HEK293 (cell line): ENCODE results near the gene CIC.

Source experiments
- ATF2 ChIP-seq: fragments of 450-650 bp; formaldehyde crosslinking; IDR thresholded peaks from 2 replicates; pipeline ENCODE4 v1.5.1; 2016; ENCODE audit warnings: missing biosample characterization, missing genetic modification characterization, low read depth
- IKZF3 ChIP-seq: fragments of 450-650 bp; IDR thresholded peaks from 2 replicates; pipeline ENCODE4 v1.5.0; 2018; ENCODE audit warnings: missing biosample characterization, mild to moderate bottlenecking, missing genetic modification characterization, moderate library complexity
- KLF9 ChIP-seq: fragments of 450-650 bp; formaldehyde crosslinking; IDR thresholded peaks from 2 replicates; pipeline ENCODE4 v1.5.1; 2016; ENCODE audit warnings: missing biosample characterization, missing genetic modification characterization, low read depth
- MYNN ChIP-seq: fragments of 450-650 bp; formaldehyde crosslinking; IDR thresholded peaks from 2 replicates; pipeline ENCODE4 v1.5.1; 2016; ENCODE audit warnings: missing biosample characterization, missing genetic modification characterization, borderline replicate concordance
- PRDM4 ChIP-seq: fragments of 450-650 bp; formaldehyde crosslinking; IDR thresholded peaks from 2 replicates; pipeline ENCODE4 v1.5.1; 2017; ENCODE audit warnings: missing biosample characterization, missing genetic modification characterization
- SALL2 ChIP-seq: fragments of 450-650 bp; formaldehyde crosslinking; IDR thresholded peaks from 2 replicates; pipeline ENCODE4 v1.5.0; 2017; ENCODE audit warnings: missing biosample characterization, mild to moderate bottlenecking, missing genetic modification characterization, borderline replicate concordance
- SCRT2 ChIP-seq: fragments of 450-650 bp; formaldehyde crosslinking; IDR thresholded peaks from 2 replicates; pipeline ENCODE4 v1.5.1; 2016; ENCODE audit warnings: missing biosample characterization, missing genetic modification characterization
- SP3 ChIP-seq: fragments of 450-650 bp; formaldehyde crosslinking; IDR thresholded peaks from 2 replicates; pipeline ENCODE4 v1.5.1; 2016; ENCODE audit warnings: missing biosample characterization, missing genetic modification characterization
- TCF7L2 ChIP-seq: IDR thresholded peaks from 2 replicates; pipeline ENCODE4 v1.6.1; 2011; ENCODE audit warnings: low read depth, mild to moderate bottlenecking, inconsistent platforms, low read length, moderate library complexity, borderline replicate concordance
- ZBTB26 ChIP-seq: fragments of 450-650 bp; formaldehyde crosslinking; optimal IDR thresholded peaks from 2 replicates; pipeline ENCODE3; 2016; ENCODE audit warnings: missing biosample characterization, mild to moderate bottlenecking, missing genetic modification characterization
- ZFP3 ChIP-seq: fragments of 450-650 bp; formaldehyde crosslinking; IDR thresholded peaks from 2 replicates; pipeline ENCODE4 v1.5.1; 2016; ENCODE audit warnings: low read depth, missing biosample characterization, missing genetic modification characterization
- ZFP69B ChIP-seq: fragments of 450-650 bp; formaldehyde crosslinking; IDR thresholded peaks from 2 replicates; pipeline ENCODE4 v1.5.1; 2016; ENCODE audit warnings: missing biosample characterization, missing genetic modification characterization
- ZNF148 ChIP-seq: fragments of 450-650 bp; formaldehyde crosslinking; IDR thresholded peaks from 2 replicates; pipeline ENCODE4 v1.5.0; 2017; ENCODE audit warnings: missing biosample characterization, missing genetic modification characterization, borderline replicate concordance
- ZNF155 ChIP-seq: fragments of 450-650 bp; formaldehyde crosslinking; IDR thresholded peaks from 2 replicates; pipeline ENCODE4 v1.5.1; 2016; ENCODE audit warnings: missing biosample characterization, missing genetic modification characterization
- ZNF16 ChIP-seq: fragments of 450-650 bp; formaldehyde crosslinking; IDR thresholded peaks from 2 replicates; pipeline ENCODE4 v1.5.1; 2016; ENCODE audit warnings: low read depth, missing biosample characterization, missing genetic modification characterization
- ZNF2 ChIP-seq: fragments of 450-650 bp; formaldehyde crosslinking; IDR thresholded peaks from 2 replicates; pipeline ENCODE4 v1.5.1; 2016; ENCODE audit warnings: missing biosample characterization, missing genetic modification characterization
- ZNF214 ChIP-seq: fragments of 450-650 bp; formaldehyde crosslinking; IDR thresholded peaks from 2 replicates; pipeline ENCODE4 v1.5.1; 2017; ENCODE audit warnings: missing biosample characterization, mild to moderate bottlenecking, missing genetic modification characterization, borderline replicate concordance
- ZNF302 ChIP-seq: fragments of 450-650 bp; formaldehyde crosslinking; IDR thresholded peaks from 2 replicates; pipeline ENCODE4 v1.5.1; 2016; ENCODE audit warnings: missing biosample characterization, missing genetic modification characterization, low read depth
- ZNF341 ChIP-seq: fragments of 450-650 bp; formaldehyde crosslinking; IDR thresholded peaks from 2 replicates; pipeline ENCODE4; 2016; ENCODE audit warnings: low read depth, missing biosample characterization, missing genetic modification characterization
- ZNF350 ChIP-seq: fragments of 450-650 bp; formaldehyde crosslinking; IDR thresholded peaks from 2 replicates; pipeline ENCODE4 v1.5.0; 2017; ENCODE audit warnings: missing biosample characterization, mild to moderate bottlenecking, missing genetic modification characterization
- ZNF555 ChIP-seq: fragments of 450-650 bp; formaldehyde crosslinking; conservative IDR thresholded peaks from 2 replicates; pipeline ENCODE4 v1.5.1; 2017; ENCODE audit warnings: missing biosample characterization, mild to moderate bottlenecking, missing genetic modification characterization, inconsistent platforms
- ZNF571 ChIP-seq: fragments of 450-650 bp; formaldehyde crosslinking; IDR thresholded peaks from 2 replicates; pipeline ENCODE4 v1.5.0; 2017; ENCODE audit warnings: missing biosample characterization, missing genetic modification characterization
- ZNF626 ChIP-seq: fragments of 450-650 bp; sonication (Bioruptor Pico); formaldehyde crosslinking; IDR thresholded peaks from 2 replicates; pipeline ENCODE4 v1.5.1; 2018; ENCODE audit warnings: missing biosample characterization, missing genetic modification characterization, inconsistent platforms
- ZNF629 ChIP-seq: fragments of 450-650 bp; formaldehyde crosslinking; IDR thresholded peaks from 2 replicates; pipeline ENCODE4 v1.5.1; 2017; ENCODE audit warnings: missing biosample characterization, missing genetic modification characterization
- ZNF639 ChIP-seq: fragments of 450-650 bp; formaldehyde crosslinking; IDR thresholded peaks from 2 replicates; pipeline ENCODE4 v1.5.1; 2016; ENCODE audit warnings: missing biosample characterization, missing genetic modification characterization
- ZNF692 ChIP-seq: fragments of 450-650 bp; formaldehyde crosslinking; IDR thresholded peaks from 2 replicates; pipeline ENCODE4 v1.5.1; 2016; ENCODE audit warnings: missing biosample characterization, missing genetic modification characterization
- ZNF837 ChIP-seq: fragments of 450-650 bp; formaldehyde crosslinking; IDR thresholded peaks from 2 replicates; pipeline ENCODE4 v1.5.1; 2016; ENCODE audit warnings: missing biosample characterization, missing genetic modification characterization
- ZXDB ChIP-seq: fragments of 450-650 bp; formaldehyde crosslinking; IDR thresholded peaks from 2 replicates; pipeline ENCODE4 v1.5.1; 2016; ENCODE audit warnings: missing biosample characterization, missing genetic modification characterization

The CIC gene

GRCh38 chr19:42283188-42284065 lies 14.4 kb downstream of the CIC start (continued):
- TF ChIP-seq ZNF16 (tag by site-specific recombination): no peak
- TF ChIP-seq ZXDB: peak; percentile 61
- TF ChIP-seq KLF9 (tag by site-specific recombination): peak; percentile 99
- TF ChIP-seq ZNF155 (tag by site-specific recombination): no peak
- 0 out of 2 replicates have a peak, but pooled peaks have one; percentile 88 for TF ChIP-seq ZNF837 (tag by site-specific recombination)
- TF ChIP-seq TCF7L2: no peak
- TF ChIP-seq ZNF639 (tag by site-specific recombination): peak; percentile 85; the same call in 1 of the 2 replicates
- TF ChIP-seq SALL2 (tag by site-specific recombination): 0 out of 2 replicates have a peak, but pooled peaks have one; percentile 20
- TF ChIP-seq ZNF571 (tag by site-specific recombination): no peak
- TF ChIP-seq ZFP3: 0 out of 2 replicates have a peak, but pooled peaks have one; percentile 61
- TF ChIP-seq ZNF214: no peak
- peak; percentile 94 for TF ChIP-seq ZBTB26
- TF ChIP-seq ZNF350 (tag by site-specific recombination): no peak
- TF ChIP-seq SP3 (tag by site-specific recombination): peak; percentile 82
- peak; percentile 69; the same call in 1 of the 2 replicates for TF ChIP-seq ZNF692
- TF ChIP-seq ZNF555: no peak
- no peak for TF ChIP-seq ZNF302 (tag by site-specific recombination)
- peak; percentile 79; the same call in 1 of the 2 replicates for TF ChIP-seq MYNN (tag by site-specific recombination)
- TF ChIP-seq ZNF148 (tag by site-specific recombination): peak; percentile 74; the same call in 1 of the 2 replicates
- TF ChIP-seq ZNF341 (tag by site-specific recombination): peak; percentile 85
- TF ChIP-seq SCRT2 (tag by site-specific recombination): peak; percentile 52; the same call in 1 of the 2 replicates
- peak; percentile 55; the same call in 1 of the 2 replicates for TF ChIP-seq ZFP69B
- TF ChIP-seq ZNF2 (tag by site-specific recombination): peak; percentile 96
- TF ChIP-seq PRDM4 (tag by site-specific recombination): no peak; the same call in 1 of the 2 replicates
- TF ChIP-seq ZNF626: no peak
- TF ChIP-seq IKZF3 (tag by site-specific recombination): no peak
- 0 out of 2 replicates have a peak, but pooled peaks have one; percentile 25 for TF ChIP-seq ZNF629 (tag by site-specific recombination)
- no peak for TF ChIP-seq ATF2
